ENCODE data around the gene RIT2. TPM values are rescaled to one million over a fixed set of nuclear protein-coding genes. Genes with fewer than 3 reads are reported as not detected.
A peak's percentile ranks its signal among the peaks of the same experiment; 100 is the strongest.

The RIT2 gene
- not detected for total RNA-seq (ENCODE audit: unreplicated experiment)
- long read RNA-seq, result 0 reads

DNA sequence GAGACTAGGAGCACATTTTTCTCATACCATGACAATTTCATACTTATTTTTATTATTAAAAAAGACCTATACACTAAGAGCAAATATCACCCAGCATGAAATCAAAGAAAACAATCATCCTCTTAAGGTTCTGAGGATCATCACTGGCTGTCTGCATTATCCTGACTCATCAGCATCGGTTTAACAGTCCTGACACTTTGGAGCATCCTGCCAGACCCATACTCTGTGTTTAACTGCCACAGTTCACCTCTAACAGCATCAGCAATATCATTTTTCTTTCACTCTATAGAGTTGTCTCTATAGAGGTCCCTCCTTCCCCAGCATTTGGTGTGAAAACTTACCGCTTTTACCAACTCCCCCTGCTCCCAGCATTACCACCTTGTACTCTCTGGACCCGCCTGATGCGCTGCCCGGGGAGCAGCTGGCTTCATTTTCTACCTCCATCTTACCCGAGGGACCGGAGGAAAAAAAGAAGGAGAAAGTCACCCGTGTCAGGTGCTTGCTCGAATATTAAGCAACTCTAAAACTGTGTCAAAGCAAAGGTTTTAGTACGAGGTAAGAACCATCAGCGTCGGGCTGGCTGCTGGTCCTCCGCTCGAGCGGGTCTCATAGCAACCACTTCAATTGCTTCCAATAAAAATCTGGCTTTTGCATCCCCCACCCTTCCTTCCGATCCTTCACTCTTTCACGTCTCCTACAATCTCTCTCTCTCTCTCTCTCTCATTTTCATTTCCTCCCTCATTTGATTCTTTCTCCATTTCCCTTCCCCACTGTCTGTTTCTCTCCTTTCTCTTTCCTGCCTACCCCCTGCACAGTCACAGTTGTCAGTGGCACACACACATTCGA, at the start of gene RIT2:
TSS of gene RIT2 (minus strand) at position 610 of the 846 bp plus-strand sequence.
- H3K9me3 Mint-ChIP-seq (ENCODE audit: unreplicated experiment), result no peaks in the 10 kb centered on the region
- TF ChIP-seq, protein P1, sequence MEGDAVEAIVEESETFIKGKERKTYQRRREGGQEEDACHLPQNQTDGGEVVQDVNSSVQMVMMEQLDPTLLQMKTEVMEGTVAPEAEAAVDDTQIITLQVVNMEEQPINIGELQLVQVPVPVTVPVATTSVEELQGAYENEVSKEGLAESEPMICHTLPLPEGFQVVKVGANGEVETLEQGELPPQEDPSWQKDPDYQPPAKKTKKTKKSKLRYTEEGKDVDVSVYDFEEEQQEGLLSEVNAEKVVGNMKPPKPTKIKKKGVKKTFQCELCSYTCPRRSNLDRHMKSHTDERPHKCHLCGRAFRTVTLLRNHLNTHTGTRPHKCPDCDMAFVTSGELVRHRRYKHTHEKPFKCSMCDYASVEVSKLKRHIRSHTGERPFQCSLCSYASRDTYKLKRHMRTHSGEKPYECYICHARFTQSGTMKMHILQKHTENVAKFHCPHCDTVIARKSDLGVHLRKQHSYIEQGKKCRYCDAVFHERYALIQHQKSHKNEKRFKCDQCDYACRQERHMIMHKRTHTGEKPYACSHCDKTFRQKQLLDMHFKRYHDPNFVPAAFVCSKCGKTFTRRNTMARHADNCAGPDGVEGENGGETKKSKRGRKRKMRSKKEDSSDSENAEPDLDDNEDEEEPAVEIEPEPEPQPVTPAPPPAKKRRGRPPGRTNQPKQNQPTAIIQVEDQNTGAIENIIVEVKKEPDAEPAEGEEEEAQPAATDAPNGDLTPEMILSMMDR (IDR thresholded peaks at IDR 0.05; ENCODE audit: partially characterized antibody, unreplicated experiment), result no peak
- peak; percentile 19 for DNase-seq
- H3K27ac Mint-ChIP-seq (ENCODE audit: unreplicated experiment), result no peak within 1 kb of the TSS
- H3K4me1 Mint-ChIP-seq (ENCODE audit: low read depth, unreplicated experiment), result peaks cover 5% of the 10 kb centered on the region
- H3K4me3 Mint-ChIP-seq (ENCODE audit: unreplicated experiment), result no peak within 1 kb of the TSS
- H3K27me3 Mint-ChIP-seq (ENCODE audit: unreplicated experiment), result no peaks in the 10 kb centered on the region
- no peaks in the 10 kb centered on the region for H3K36me3 Mint-ChIP-seq (ENCODE audit: unreplicated experiment)

- Mint-ChIP-seq H3K9me3 (ENCODE audit: unreplicated experiment) (no peaks in the 10 kb centered on the region), H3K27me3 (ENCODE audit: unreplicated experiment) (peaks cover 1% of the 10 kb centered on the region), H3K4me3 (ENCODE audit: unreplicated experiment) (no peak overlapping the region), H3K36me3 (ENCODE audit: unreplicated experiment) (peaks cover 8% of the 10 kb centered on the region), H3K4me1 (ENCODE audit: low read depth, unreplicated experiment) (peaks cover 4% of the 10 kb centered on the region), H3K27ac (ENCODE audit: unreplicated experiment) (no peak overlapping the region)
- TF ChIP-seq, protein P1 (IDR thresholded peaks at IDR 0.05; ENCODE audit: partially characterized antibody, unreplicated experiment), result no peak
- DNase-seq, result no peak
These were observed 46.0 kb upstream of the RIT2 start for GRCh38 chr18:43161528-43161927.

- H3K27ac Mint-ChIP-seq (ENCODE audit: unreplicated experiment), result no peak overlapping the region
- TF ChIP-seq, protein P1 (IDR thresholded peaks at IDR 0.05; ENCODE audit: partially characterized antibody, unreplicated experiment), result no peak
- H3K4me3 Mint-ChIP-seq (ENCODE audit: unreplicated experiment), result no peak overlapping the region
- no peak for DNase-seq
- peaks cover 4% of the 10 kb centered on the region for H3K4me1 Mint-ChIP-seq (ENCODE audit: low read depth, unreplicated experiment)
- H3K36me3 Mint-ChIP-seq (ENCODE audit: unreplicated experiment), result peaks cover 2% of the 10 kb centered on the region
- no peaks in the 10 kb centered on the region for H3K9me3 Mint-ChIP-seq (ENCODE audit: unreplicated experiment)
- H3K27me3 Mint-ChIP-seq (ENCODE audit: unreplicated experiment), result peaks cover 1% of the 10 kb centered on the region
These were observed 45.0 kb upstream of the RIT2 start for GRCh38 chr18:43160509-43160908.

GRCh38 chr18:43159926-43160325, 44.4 kb upstream of the RIT2 start:
- H3K4me3 Mint-ChIP-seq (ENCODE audit: unreplicated experiment), result no peak overlapping the region
- TF ChIP-seq, protein P1 (IDR thresholded peaks at IDR 0.05; ENCODE audit: partially characterized antibody, unreplicated experiment), result no peak
- no peaks in the 10 kb centered on the region for H3K36me3 Mint-ChIP-seq (ENCODE audit: unreplicated experiment)
- H3K27ac Mint-ChIP-seq (ENCODE audit: unreplicated experiment), result no peak overlapping the region
- H3K9me3 Mint-ChIP-seq (ENCODE audit: unreplicated experiment), result no peaks in the 10 kb centered on the region
- peaks cover 4% of the 10 kb centered on the region for H3K4me1 Mint-ChIP-seq (ENCODE audit: low read depth, unreplicated experiment)
- no peak for DNase-seq
- H3K27me3 Mint-ChIP-seq (ENCODE audit: unreplicated experiment), result peaks cover 1% of the 10 kb centered on the region

DNA sequence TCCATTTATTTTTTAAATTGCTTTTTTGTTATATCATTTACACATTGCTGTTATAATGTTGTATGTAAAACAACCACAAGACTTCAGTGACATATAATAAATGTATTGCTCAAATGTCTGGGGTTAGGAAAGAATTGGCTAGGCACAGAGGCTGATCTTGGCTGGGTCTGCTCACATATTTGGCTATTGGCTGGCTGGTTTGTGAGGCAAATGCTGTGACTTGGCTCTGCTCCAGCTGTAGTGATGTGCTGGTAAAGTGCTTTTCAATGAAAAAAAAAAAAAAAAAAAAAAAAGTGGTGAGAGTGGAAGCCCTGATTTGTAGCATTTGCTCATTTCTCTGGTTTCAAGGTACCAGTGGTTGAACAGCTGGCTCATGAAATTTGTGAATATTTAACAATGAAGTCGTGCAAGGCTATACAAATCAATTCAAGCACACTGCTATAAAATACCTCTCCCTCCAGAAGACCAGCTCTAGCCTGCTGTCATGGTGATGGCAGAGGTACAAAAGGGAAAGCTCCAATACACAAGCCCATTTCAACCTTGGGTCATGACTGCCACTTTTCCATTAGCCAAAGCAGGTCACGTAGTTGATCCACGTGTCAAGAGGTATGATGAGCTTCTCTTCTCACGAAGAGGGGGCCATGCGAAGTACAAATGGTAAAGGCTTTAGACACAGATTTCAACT, 43.7 kb upstream of the RIT2 start:
- no peaks in the 10 kb centered on the region for H3K36me3 Mint-ChIP-seq (ENCODE audit: unreplicated experiment)
- no peak overlapping the region for H3K4me3 Mint-ChIP-seq (ENCODE audit: unreplicated experiment)
- TF ChIP-seq, protein P1 (IDR thresholded peaks at IDR 0.05; ENCODE audit: partially characterized antibody, unreplicated experiment), result no peak
- no peak overlapping the region for H3K27ac Mint-ChIP-seq (ENCODE audit: unreplicated experiment)
- peaks cover 1% of the 10 kb centered on the region for H3K27me3 Mint-ChIP-seq (ENCODE audit: unreplicated experiment)
- H3K9me3 Mint-ChIP-seq (ENCODE audit: unreplicated experiment), result no peaks in the 10 kb centered on the region
- no peak for DNase-seq
- H3K4me1 Mint-ChIP-seq (ENCODE audit: low read depth, unreplicated experiment), result peaks cover 4% of the 10 kb centered on the region
